CD4-positive, alpha-beta T cell (primary cell): ENCODE results near the gene SPAAR. TPM values are rescaled to one million over a fixed set of nuclear protein-coding genes. Genes with fewer than 3 reads are reported as not detected.

Experiments used
- ATAC-seq: fragments of 200-7000 bp; cut with Tn5 transposase; one replicate; pipeline ENCODE4 v1.10.0; 2022; ENCODE audit warnings: mild to moderate bottlenecking; ENCODE audit not compliant: poor library complexity
- CTCF ChIA-PET: fragments of 350-600 bp; sonication (Branson Sonifier 250); formaldehyde crosslinking; loops from one replicate; lab custom pipeline; 2021; ENCODE audit warnings: antibody characterized with exemption, inconsistent platforms; lab: Charles Lee
- POLR2A ChIA-PET: fragments of 350-600 bp; sonication (Branson Sonifier 250); formaldehyde crosslinking; loops from one replicate; lab custom pipeline; 2021; ENCODE audit warnings: antibody characterized with exemption, inconsistent platforms; lab: Charles Lee
- DNase-seq, 14 experiments: peaks; one replicate each; pipeline ENCODE4 v3.0.0-alpha.2; 2013 to 2020; ENCODE audit warnings: mixed read lengths in 2 of 14
- H3K27ac ChIP-seq, 2 donors: one replicate each; pipeline versions ENCODE4 v1.5.1 to v1.7.0; 2013; ENCODE audit warnings: low read length in 2 of 2, low read depth in 1 of 2, mild to moderate bottlenecking in 1 of 2
- H3K27me3 ChIP-seq, 2 experiments: 1 replicate in 1 of 2; 2 replicates in 1 of 2; pipeline versions ENCODE4 v1.6.1 to v1.7.0; 2013; ENCODE audit warnings: low read length in 2 of 2, control low read depth in 1 of 2, mild to moderate bottlenecking in 1 of 2, moderate library complexity in 1 of 2; ENCODE audit not compliant: insufficient read depth in 2 of 2, control insufficient read depth in 1 of 2
- H3K36me3 ChIP-seq: one replicate; pipeline ENCODE4 v1.6.1; 2013; ENCODE audit warnings: low read length, control low read depth; ENCODE audit not compliant: insufficient read depth
- H3K4me1 ChIP-seq: one replicate; pipeline ENCODE4 v1.6.1; 2013; ENCODE audit warnings: low read length, control low read depth; ENCODE audit not compliant: insufficient read depth
- H3K4me3 ChIP-seq: one replicate; pipeline ENCODE4 v1.5.1; 2013; ENCODE audit warnings: mild to moderate bottlenecking, low read length, moderate library complexity
- H3K9me3 ChIP-seq, 2 experiments: 1 replicate in 1 of 2; 2 replicates in 1 of 2; pipeline versions ENCODE4 v1.6.1 to v1.7.0; 2013; ENCODE audit warnings: low read length in 2 of 2, mild to moderate bottlenecking in 2 of 2, control low read depth in 1 of 2, moderate library complexity in 1 of 2; ENCODE audit not compliant: control insufficient read depth in 1 of 2, insufficient read depth in 1 of 2
- H3K27ac Mint-ChIP-seq: one replicate; pipeline ENCODE4 v1.8.0; 2020; ENCODE audit warnings: mixed read lengths
- H3K27me3 Mint-ChIP-seq: one replicate; pipeline ENCODE4 v1.8.0; 2021; ENCODE audit warnings: mixed read lengths
- H3K36me3 Mint-ChIP-seq: one replicate; pipeline ENCODE4 v1.8.0; 2021; ENCODE audit warnings: low read depth, mixed read lengths
- H3K4me1 Mint-ChIP-seq: one replicate; pipeline ENCODE4 v1.8.0; 2021; ENCODE audit warnings: low read depth, mixed read lengths
- H3K4me3 Mint-ChIP-seq: one replicate; pipeline ENCODE4 v1.8.0; 2020; ENCODE audit warnings: mild to moderate bottlenecking, mixed read lengths
- H3K9me3 Mint-ChIP-seq: one replicate; pipeline ENCODE4 v1.8.0; 2020; ENCODE audit warnings: mixed read lengths
- CTCF ChIP-seq: fragments of 200-600 bp; IDR thresholded peaks from one replicate; pipeline ENCODE4 v1.8.0; 2022; ENCODE audit warnings: antibody characterized with exemption, mild to moderate bottlenecking
- intact Hi-C, 2 experiments: fragments of 100-400 bp; cut with DNase I in 1 of 2; cut with micrococcal nuclease in 1 of 2; formaldehyde crosslinking; loops; one replicate each; pipeline versions ENCODE4 v1.15.1 to v1.9.0; 2023 to 2025; cut with DNase I, micrococcal nuclease
- total RNA-seq, 174 experiments: library from RNA in 2 of 174; stranded (reverse) in 2 of 174; gene quantifications; one replicate each; pipeline ENCODE4 v1.2.3 and lab custom pipeline; 2021 to 2026

Gene SPAAR
- total RNA-seq, 2 experiments from 2014 or later = not detected

GRCh38 chr9:35923598-35923926 lies 14.3 kb downstream of the SPAAR start:
- Mint-ChIP-seq H3K9me3 (no peaks in the 10 kb centered on the region), H3K27me3 (no peaks in the 10 kb centered on the region), H3K27ac (no peak overlapping the region), H3K4me1 (peaks cover 8% of the 10 kb centered on the region), H3K4me3 (no peak overlapping the region), H3K36me3 (no peaks in the 10 kb centered on the region)
- no peak for DNase-seq
- Histone ChIP-seq H3K27ac (no peak overlapping the region), H3K4me3 (no peak overlapping the region), H3K4me1 (no peaks in the 10 kb centered on the region), H3K36me3 (no peaks in the 10 kb centered on the region), H3K27me3 (no peaks in the 10 kb centered on the region), H3K9me3 (no peaks in the 10 kb centered on the region)
- no peak for ATAC-seq
- TF ChIP-seq CTCF = no peak
- CTCF ChIA-PET = no interaction called here
- POLR2A ChIA-PET = interaction anchor here (0.7 kb wide), 1 partner anchor 1130 kb away, joined by 3 read pairs; no protein-coding TSS in a partner anchor
- intact Hi-C loops = no loop called here

DNA sequence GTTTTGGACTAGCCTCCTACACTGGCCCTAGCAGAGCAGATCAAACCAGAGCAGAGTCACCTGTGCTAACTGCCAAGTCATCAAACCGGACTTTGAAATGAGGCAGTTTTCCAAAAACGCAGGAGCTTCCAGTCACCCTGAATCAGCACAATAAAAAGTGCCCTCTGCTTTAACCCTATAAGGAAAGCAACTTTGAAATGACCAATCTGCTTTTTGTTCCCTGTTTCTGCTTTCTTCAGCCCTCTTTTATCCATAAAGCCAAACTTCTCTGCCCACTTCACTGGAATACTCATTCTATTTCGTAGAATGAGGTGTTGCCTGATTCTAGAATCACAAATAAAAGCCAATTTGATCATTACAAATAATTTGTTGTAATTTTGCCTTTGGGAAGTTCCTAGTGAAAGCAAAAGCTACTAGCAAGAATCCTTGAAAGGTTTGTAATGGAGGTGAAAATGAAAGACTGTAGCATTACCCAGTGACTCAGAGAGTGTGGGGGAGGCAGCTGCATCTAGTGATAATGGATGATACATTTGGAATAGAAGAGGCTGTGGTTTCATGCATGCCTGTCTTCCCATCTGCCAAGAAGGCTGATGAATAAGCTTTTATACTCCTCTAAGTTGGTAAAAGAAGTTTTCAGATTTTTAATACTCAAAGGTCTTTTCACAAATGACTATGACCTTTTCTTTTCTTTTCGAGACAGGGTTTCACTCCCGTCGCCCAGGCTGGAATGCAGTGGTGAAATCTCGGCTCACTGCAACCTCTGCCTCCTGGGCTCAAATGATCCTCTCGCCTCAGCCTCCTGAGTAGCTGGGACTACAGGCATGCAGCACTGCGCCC lies 14.9 kb downstream of the SPAAR start:
- Histone ChIP-seq H3K27ac (no peak overlapping the region), H3K4me3 (no peak overlapping the region), H3K4me1 (no peaks in the 10 kb centered on the region), H3K36me3 (no peaks in the 10 kb centered on the region), H3K9me3 (no peaks in the 10 kb centered on the region), H3K27me3 (no peaks in the 10 kb centered on the region)
- H3K27ac Mint-ChIP-seq = no peak overlapping the region
- no peak overlapping the region for H3K4me3 Mint-ChIP-seq
- CTCF ChIA-PET = no interaction called here
- no peaks in the 10 kb centered on the region for H3K36me3 Mint-ChIP-seq
- no peaks in the 10 kb centered on the region for H3K27me3 Mint-ChIP-seq
- TF ChIP-seq CTCF = no peak
- POLR2A ChIA-PET = no interaction called here
- peaks cover 2% of the 10 kb centered on the region for H3K4me1 Mint-ChIP-seq
- intact Hi-C loops = no loop called here
- ATAC-seq = no peak
- H3K9me3 Mint-ChIP-seq = no peaks in the 10 kb centered on the region
- DNase-seq = no peak

DNA sequence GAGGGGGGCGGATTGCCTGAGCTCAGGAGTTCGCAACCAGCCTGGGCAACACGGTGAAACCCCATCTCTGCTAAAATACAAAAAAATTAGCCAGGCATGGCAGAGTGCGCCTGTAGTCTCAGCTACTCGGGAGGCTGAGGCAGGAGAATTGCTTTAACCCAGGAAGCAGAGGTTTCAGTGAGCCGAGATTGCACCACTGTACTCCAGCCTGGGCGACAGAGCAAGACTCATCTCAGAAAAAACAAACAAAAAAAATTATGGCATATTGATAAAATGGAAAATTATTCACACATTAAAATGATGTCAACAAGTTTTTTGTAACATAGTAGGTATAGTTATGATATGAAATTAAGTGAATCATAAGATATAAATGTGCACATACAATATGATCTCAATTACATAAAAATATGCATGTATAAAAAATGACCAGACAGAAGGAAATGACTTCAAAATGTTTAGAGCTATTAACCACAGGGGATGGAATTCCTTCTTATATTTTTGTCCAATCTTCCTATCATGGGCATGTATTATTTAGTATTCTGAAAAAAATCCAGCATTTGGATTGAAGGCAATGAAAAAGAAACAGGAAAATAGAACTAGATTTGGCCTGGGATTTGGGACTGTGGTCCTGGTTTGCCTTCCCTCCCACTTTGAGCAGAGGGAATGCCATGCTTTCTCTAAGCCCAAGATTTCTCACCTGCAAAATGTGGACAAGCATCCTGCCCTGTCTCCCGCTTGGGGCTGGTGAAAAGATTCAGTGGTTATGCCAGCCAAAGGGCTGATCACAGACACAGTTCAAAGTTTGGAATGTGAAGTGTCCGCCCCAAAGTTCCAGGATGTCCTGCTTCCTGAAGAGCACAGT lies 19.5 kb downstream of the SPAAR start:
- Mint-ChIP-seq H3K27ac (no peak overlapping the region), H3K9me3 (no peaks in the 10 kb centered on the region), H3K4me3 (no peak overlapping the region), H3K36me3 (no peaks in the 10 kb centered on the region), H3K27me3 (no peaks in the 10 kb centered on the region), H3K4me1 (peaks cover 26% of the 10 kb centered on the region)
- H3K27me3 ChIP-seq = no peaks in the 10 kb centered on the region
- DNase-seq (no peak), ATAC-seq (no peak)
- POLR2A ChIA-PET = no interaction called here
- H3K9me3 ChIP-seq = no peaks in the 10 kb centered on the region
- CTCF ChIA-PET = no interaction called here
- intact Hi-C loops = no loop called here
- peaks cover 3% of the 10 kb centered on the region for H3K4me1 ChIP-seq
- no peak overlapping the region for H3K27ac ChIP-seq
- TF ChIP-seq CTCF = no peak
- H3K4me3 ChIP-seq = no peak overlapping the region
- H3K36me3 ChIP-seq = no peaks in the 10 kb centered on the region
